CD4-positive, alpha-beta memory T cell (primary cell): ENCODE measurements around the gene CLNK. TPM values are rescaled to one million over a fixed set of nuclear protein-coding genes. Genes with fewer than 3 reads are reported as not detected.

Experiments used
- CTCF ChIA-PET: fragments of 350-600 bp; sonication (Branson Sonifier 250); formaldehyde crosslinking; loops from one replicate; lab custom pipeline; 2021; ENCODE audit warnings: inconsistent platforms; ENCODE audit not compliant: partially characterized antibody; lab: Charles Lee
- POLR2A ChIA-PET: fragments of 350-600 bp; sonication (Branson Sonifier 250); formaldehyde crosslinking; loops from one replicate; lab custom pipeline; 2021; ENCODE audit not compliant: partially characterized antibody; lab: Charles Lee
- DNase-seq, 5 donors: peaks; one replicate each; pipeline versions ENCODE4 v3.0.0 to v3.0.0-alpha.2; 2020 to 2022; ENCODE audit warnings: mixed read lengths in 1 of 5
- H3K27ac ChIP-seq: one replicate; pipeline ENCODE4 v1.7.0; 2013; ENCODE audit warnings: low read depth, low read length
- H3K27me3 ChIP-seq: 2 replicates; pipeline ENCODE4 v1.7.0; 2013; ENCODE audit warnings: mild to moderate bottlenecking, low read length, moderate library complexity; ENCODE audit not compliant: insufficient read depth
- H3K36me3 ChIP-seq: 2 replicates; pipeline ENCODE4 v1.7.0; 2013; ENCODE audit warnings: mild to moderate bottlenecking, low read length, moderate library complexity; ENCODE audit not compliant: insufficient read depth
- H3K4me1 ChIP-seq: 2 replicates; pipeline ENCODE4 v1.7.0; 2013; ENCODE audit warnings: mild to moderate bottlenecking, low read length, moderate library complexity; ENCODE audit not compliant: insufficient read depth
- H3K4me3 ChIP-seq, 2 donors: one replicate each; pipeline ENCODE4 v1.7.0; 2013; ENCODE audit warnings: low read length in 2 of 2, mild to moderate bottlenecking in 1 of 2
- H3K9me3 ChIP-seq, 2 donors: one replicate each; pipeline ENCODE4 v1.7.0; 2013; ENCODE audit warnings: low read length in 2 of 2, control low read depth in 1 of 2; ENCODE audit not compliant: control insufficient read depth in 1 of 2
- H3K27ac Mint-ChIP-seq, 7 donors: one replicate each; pipeline ENCODE4 v1.8.0; 2020 to 2021; ENCODE audit warnings: mixed read lengths in 7 of 7, mild to moderate bottlenecking in 6 of 7, inconsistent platforms in 3 of 7, moderate library complexity in 3 of 7
- H3K27me3 Mint-ChIP-seq, 2 donors: one replicate each; pipeline ENCODE4 v1.8.0; 2020 to 2021; ENCODE audit warnings: mixed read lengths in 2 of 2
- H3K36me3 Mint-ChIP-seq, 2 donors: one replicate each; pipeline ENCODE4 v1.8.0; 2020 to 2021; ENCODE audit warnings: mixed read lengths in 2 of 2, inconsistent platforms in 1 of 2, mild to moderate bottlenecking in 1 of 2
- H3K4me1 Mint-ChIP-seq, 4 donors: one replicate each; pipeline ENCODE4 v1.8.0; 2020 to 2021; ENCODE audit warnings: mixed read lengths in 4 of 4, mild to moderate bottlenecking in 1 of 4
- H3K4me3 Mint-ChIP-seq, 8 donors: one replicate each; pipeline ENCODE4 v1.8.0; 2020 to 2021; ENCODE audit warnings: mixed read lengths in 8 of 8, mild to moderate bottlenecking in 7 of 8, moderate library complexity in 6 of 8, inconsistent platforms in 3 of 8
- H3K9me3 Mint-ChIP-seq, 8 donors: one replicate each; pipeline ENCODE4 v1.8.0; 2020 to 2021; ENCODE audit warnings: mixed read lengths in 8 of 8, mild to moderate bottlenecking in 5 of 8, inconsistent platforms in 3 of 8, moderate library complexity in 1 of 8
- intact Hi-C: fragments of 100-400 bp; cut with micrococcal nuclease; formaldehyde crosslinking; loops from one replicate; pipeline ENCODE4 v1.15.1; 2023
- polyA plus RNA-seq, 2 donors: library from polyadenylated mRNA; unstranded; fragments of 300-500 nt; fragmentation: Illumina TruSeq; gene quantifications; one replicate each; pipeline ENCODE4 v1.2.3, GENCODE V29; 2021
- total RNA-seq, 2 experiments: library from RNA; stranded (reverse); gene quantifications; one replicate each; pipeline ENCODE4 v1.2.3, GENCODE V29; 2021

The CLNK gene
- total and polyA plus RNA-seq, 4 experiments from 2014 or later, result 0.11 to 0.29 TPM; not detected in 2

DNA sequence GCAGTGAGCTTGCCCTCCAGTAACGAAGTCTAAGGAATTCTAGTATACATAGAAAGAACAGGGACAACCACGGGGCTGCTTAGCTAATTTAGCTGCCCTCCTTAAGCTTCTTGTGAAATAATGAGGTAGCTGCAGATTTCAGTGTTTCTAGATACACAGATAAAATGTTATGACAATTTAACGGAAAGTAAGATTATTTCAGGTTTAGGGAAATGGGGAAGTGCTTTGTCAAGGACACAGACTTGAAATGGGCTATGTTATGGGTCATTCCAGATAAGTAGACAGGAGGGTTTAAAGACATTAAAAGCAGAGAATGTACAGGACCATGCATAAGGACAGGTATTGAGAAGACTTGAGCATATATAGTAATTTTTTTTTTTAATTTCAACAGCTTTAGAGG, 193.2 kb downstream of the CLNK start:
- H3K27me3 Mint-ChIP-seq, result peaks cover 14 to 18% of the 10 kb centered on the region in 2 donors
- POLR2A ChIA-PET, result no interaction called here
- no peak overlapping the region for H3K4me3 ChIP-seq

DNA sequence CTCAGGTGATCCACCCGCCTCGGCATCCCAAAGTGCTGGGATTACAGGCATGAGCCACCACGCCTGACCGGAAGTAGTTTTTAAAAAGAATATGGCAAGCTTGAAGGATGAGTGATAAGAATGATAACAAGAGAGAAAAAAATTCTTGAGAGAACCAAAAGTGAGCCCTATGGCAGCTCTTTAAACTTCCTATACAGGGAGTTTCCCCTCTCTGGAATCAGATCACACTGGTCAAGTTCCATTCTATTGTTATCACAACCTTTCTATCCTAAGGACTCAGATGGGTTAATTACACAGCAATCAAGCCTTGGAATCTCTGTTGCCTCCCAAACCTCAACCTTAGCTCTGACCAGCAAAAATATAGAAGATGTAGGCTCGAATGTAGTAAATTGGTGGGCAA, 193.6 kb downstream of the CLNK start:
- Histone ChIP-seq H3K36me3 (no peaks in the 10 kb centered on the region), H3K9me3 (no peaks in the 10 kb centered on the region), H3K4me1 (no peaks in the 10 kb centered on the region), H3K4me3 (no peak overlapping the region), H3K27ac (no peak overlapping the region), H3K27me3 (no peaks in the 10 kb centered on the region)
- CTCF ChIA-PET, result interaction anchor here (1.4 kb wide), 1 partner anchor 12 kb away, joined by 3 read pairs; no protein-coding TSS in a partner anchor
- no peak overlapping the region for H3K4me3 Mint-ChIP-seq
- POLR2A ChIA-PET, result no interaction called here
- H3K9me3 Mint-ChIP-seq, result no peaks in the 10 kb centered on the region
- no peak overlapping the region for H3K27ac Mint-ChIP-seq
- H3K27me3 Mint-ChIP-seq, result peaks cover 14 to 20% of the 10 kb centered on the region in 2 donors
- peaks cover 0 to 2% (median 0%) of the 10 kb centered on the region in 4 donors for H3K4me1 Mint-ChIP-seq
- no peaks in the 10 kb centered on the region for H3K36me3 Mint-ChIP-seq
- intact Hi-C loops, result no loop called here
- no peak for DNase-seq

More for the DNA sequence above, 193.2 kb downstream of the CLNK start:
- Histone ChIP-seq H3K36me3 (no peaks in the 10 kb centered on the region), H3K27me3 (no peaks in the 10 kb centered on the region), H3K27ac (no peak overlapping the region), H3K9me3 (no peaks in the 10 kb centered on the region), H3K4me1 (no peaks in the 10 kb centered on the region)
- Mint-ChIP-seq H3K36me3 (no peaks in the 10 kb centered on the region), H3K4me3 (no peak overlapping the region), H3K9me3 (no peaks in the 10 kb centered on the region), H3K27ac (no peak overlapping the region), H3K4me1 (peaks cover 0 to 2% (median 0%) of the 10 kb centered on the region in 4 donors)
- no peak for DNase-seq
- intact Hi-C loops, result no loop called here
- CTCF ChIA-PET, result interaction anchor here (1.4 kb wide), 1 partner anchor 12 kb away, joined by 3 read pairs; no protein-coding TSS in a partner anchor

DNA sequence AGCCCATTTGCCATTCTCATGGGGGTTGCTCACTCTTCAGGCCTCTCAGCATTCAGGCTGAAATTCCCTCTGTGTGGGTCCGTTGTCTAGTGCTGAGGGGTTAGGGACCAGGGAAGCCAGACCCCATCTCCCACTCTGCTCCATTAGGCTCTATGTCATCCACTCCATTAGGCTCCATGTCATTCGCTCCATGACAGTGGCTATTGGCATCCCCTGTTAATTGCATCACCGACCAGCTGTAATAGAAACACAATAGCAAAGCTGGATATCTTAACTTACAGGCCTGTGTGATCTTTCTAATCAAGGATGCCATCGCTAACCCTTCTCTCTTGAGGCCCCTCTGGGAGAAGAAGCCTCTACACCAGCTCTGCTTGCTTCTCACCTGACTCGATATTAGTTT, 201.7 kb downstream of the CLNK start:
- intact Hi-C loops, result no loop called here
- peaks cover 3 to 7% of the 10 kb centered on the region in 2 donors for H3K27me3 Mint-ChIP-seq
- peak overlapping the region in 1 of 7 donors; percentile 30 for H3K27ac Mint-ChIP-seq
- H3K9me3 ChIP-seq, result no peaks in the 10 kb centered on the region
- no peak overlapping the region for H3K27ac ChIP-seq
- no peaks in the 10 kb centered on the region for H3K36me3 ChIP-seq
- no peaks in the 10 kb centered on the region for H3K36me3 Mint-ChIP-seq
- DNase-seq, result no peak
- no peaks in the 10 kb centered on the region for H3K9me3 Mint-ChIP-seq
- ChIA-PET POLR2A (no interaction called here), CTCF (no interaction called here)
- no peak overlapping the region for H3K4me3 Mint-ChIP-seq
- no peaks in the 10 kb centered on the region for H3K4me1 ChIP-seq
- H3K27me3 ChIP-seq, result no peaks in the 10 kb centered on the region
- no peak overlapping the region for H3K4me3 ChIP-seq
- no peaks in the 10 kb centered on the region for H3K4me1 Mint-ChIP-seq

DNA sequence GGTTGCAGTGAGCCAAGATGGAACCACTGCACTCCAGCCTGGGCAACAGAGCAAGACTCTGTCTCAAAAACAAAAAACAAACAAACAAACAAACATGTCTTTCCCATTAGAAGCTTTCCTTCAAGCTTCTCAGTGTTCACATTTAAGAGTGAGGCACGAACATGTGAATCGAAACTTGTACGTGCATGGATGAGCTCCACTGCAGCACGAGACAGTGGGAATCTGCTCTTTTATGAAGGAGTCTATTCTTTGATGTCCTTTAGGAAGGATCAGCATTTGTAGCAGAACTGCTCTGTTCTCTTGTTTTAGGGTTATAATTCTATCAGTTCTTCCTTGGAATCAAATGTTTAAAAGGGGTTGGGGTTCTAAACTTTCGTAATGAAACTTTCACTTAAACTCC, 204.0 kb downstream of the CLNK start:
- no peaks in the 10 kb centered on the region for H3K4me1 Mint-ChIP-seq
- Histone ChIP-seq H3K4me3 (no peak overlapping the region), H3K9me3 (no peaks in the 10 kb centered on the region), H3K4me1 (no peaks in the 10 kb centered on the region), H3K27ac (no peak overlapping the region), H3K27me3 (no peaks in the 10 kb centered on the region), H3K36me3 (no peaks in the 10 kb centered on the region)
- no peaks in the 10 kb centered on the region for H3K36me3 Mint-ChIP-seq
- ChIA-PET CTCF (no interaction called here), POLR2A (no interaction called here)
- intact Hi-C loops, result no loop called here
- peaks cover 2 to 7% of the 10 kb centered on the region in 2 donors for H3K27me3 Mint-ChIP-seq
- H3K27ac Mint-ChIP-seq, result no peak overlapping the region
- H3K9me3 Mint-ChIP-seq, result no peaks in the 10 kb centered on the region
- H3K4me3 Mint-ChIP-seq, result no peak overlapping the region
- DNase-seq, result no peak

DNA sequence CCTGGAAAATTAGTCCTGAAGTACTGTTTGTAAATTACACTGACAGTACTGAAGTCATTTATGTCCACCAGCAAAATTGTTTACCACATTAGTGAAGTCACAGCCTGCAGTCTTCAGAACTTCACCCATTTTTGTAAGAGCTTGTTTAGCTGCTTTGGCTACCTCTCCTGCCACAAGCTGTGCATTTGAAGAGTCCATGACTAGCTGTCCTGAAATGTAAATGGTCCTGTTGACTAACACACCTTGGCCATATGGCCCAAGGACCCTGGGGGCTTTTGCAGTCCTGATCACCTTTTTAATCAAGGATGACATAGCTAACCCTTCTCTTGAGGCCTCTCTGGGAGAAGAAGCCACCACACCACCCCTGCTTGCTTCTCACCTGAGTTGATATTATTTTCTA, 205.9 kb downstream of the CLNK start:
- DNase-seq, result no peak
- Histone ChIP-seq H3K36me3 (no peaks in the 10 kb centered on the region), H3K27me3 (no peaks in the 10 kb centered on the region), H3K27ac (no peak overlapping the region), H3K4me1 (no peaks in the 10 kb centered on the region), H3K4me3 (no peak overlapping the region), H3K9me3 (no peaks in the 10 kb centered on the region)
- intact Hi-C loops, result no loop called here
- POLR2A ChIA-PET, result no interaction called here
- CTCF ChIA-PET, result interaction anchor here (0.8 to 0.9 kb wide), 2 partner anchors 13 to 21 kb away, joined by 3 to 4 read pairs; no protein-coding TSS in a partner anchor
- no peaks in the 10 kb centered on the region for H3K4me1 Mint-ChIP-seq
- no peaks in the 10 kb centered on the region for H3K9me3 Mint-ChIP-seq
- no peak overlapping the region for H3K4me3 Mint-ChIP-seq
- no peak overlapping the region for H3K27ac Mint-ChIP-seq
- H3K36me3 Mint-ChIP-seq, result no peaks in the 10 kb centered on the region
- peaks cover 4 to 6% of the 10 kb centered on the region in 2 donors for H3K27me3 Mint-ChIP-seq

DNA sequence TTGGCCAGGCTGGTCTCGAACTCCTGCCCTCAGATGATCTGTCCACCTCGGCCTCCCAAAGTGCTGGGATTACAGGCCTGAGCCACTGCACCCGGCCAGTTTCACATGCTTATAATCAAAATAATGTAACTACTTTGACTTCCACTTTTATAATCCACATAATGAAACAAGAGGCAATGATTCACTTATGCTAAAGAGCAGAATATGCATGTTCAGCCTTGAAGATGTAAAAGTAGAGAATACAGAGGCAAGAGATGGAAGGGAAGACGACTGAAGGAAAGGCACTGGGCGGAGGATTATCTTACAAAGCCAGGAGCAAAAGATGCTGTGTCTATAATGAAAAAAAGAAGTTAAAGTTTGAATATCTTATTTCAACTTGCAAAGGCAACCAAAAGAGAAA, 214.1 kb downstream of the CLNK start:
- H3K4me1 Mint-ChIP-seq, result no peaks in the 10 kb centered on the region

DNA sequence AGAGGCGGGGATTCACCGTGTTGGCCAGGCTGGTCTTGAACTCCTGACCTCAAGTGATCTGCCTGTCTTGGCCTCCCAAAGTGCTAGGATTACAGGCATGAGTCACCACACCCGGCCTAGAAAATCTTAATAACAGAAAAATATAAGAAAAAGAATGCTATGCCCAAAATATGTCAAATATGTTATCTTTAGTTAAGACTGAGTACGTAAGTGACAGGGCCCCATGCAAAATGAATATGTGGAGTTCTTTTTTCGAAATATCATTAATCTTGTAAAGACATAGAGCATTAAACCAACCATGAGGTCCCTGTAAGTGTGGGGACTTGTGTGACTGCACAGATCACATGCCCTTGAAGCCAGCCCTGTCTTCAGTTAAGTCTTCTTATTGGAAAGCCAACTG, 218.4 kb downstream of the CLNK start:
- no peaks in the 10 kb centered on the region for H3K36me3 Mint-ChIP-seq
- peaks cover 0 to 7% (median 2%) of the 10 kb centered on the region in 8 donors for H3K9me3 Mint-ChIP-seq
- H3K4me3 ChIP-seq, result no peak overlapping the region
- H3K27me3 ChIP-seq, result peaks cover 5% of the 10 kb centered on the region
- no peaks in the 10 kb centered on the region for H3K36me3 ChIP-seq
- peaks cover 7% of the 10 kb centered on the region for H3K4me1 ChIP-seq
- H3K27ac Mint-ChIP-seq, result no peak overlapping the region
- H3K9me3 ChIP-seq, result no peaks in the 10 kb centered on the region
- peaks cover 0 to 10% (median 6%) of the 10 kb centered on the region in 4 donors for H3K4me1 Mint-ChIP-seq
- ChIA-PET CTCF (no interaction called here), POLR2A (no interaction called here)
- no peak for DNase-seq
- H3K27ac ChIP-seq, result no peak overlapping the region
- no peak overlapping the region for H3K4me3 Mint-ChIP-seq
- H3K27me3 Mint-ChIP-seq, result peaks cover 31 to 34% of the 10 kb centered on the region in 2 donors
- intact Hi-C loops, result no loop called here

More for the DNA sequence above, 214.1 kb downstream of the CLNK start:
- Mint-ChIP-seq H3K27me3 (peaks cover 9 to 13% of the 10 kb centered on the region in 2 donors), H3K27ac (peak overlapping the region in 1 of 7 donors; percentile 13), H3K36me3 (no peaks in the 10 kb centered on the region), H3K4me3 (no peak overlapping the region), H3K9me3 (peaks cover 0 to 3% (median 0%) of the 10 kb centered on the region in 8 donors)
- Histone ChIP-seq H3K36me3 (no peaks in the 10 kb centered on the region), H3K27ac (no peak overlapping the region), H3K9me3 (no peaks in the 10 kb centered on the region), H3K4me1 (no peaks in the 10 kb centered on the region), H3K27me3 (no peaks in the 10 kb centered on the region), H3K4me3 (no peak overlapping the region)
- CTCF ChIA-PET, result interaction anchor here (1.5 kb wide), 1 partner anchor 9 kb away, joined by 7 read pairs; no protein-coding TSS in a partner anchor
- intact Hi-C loops, result no loop called here
- DNase-seq, result no peak
- POLR2A ChIA-PET, result no interaction called here
